Measurements from ENCODE around the gene PHACTR3. TPM values are rescaled to one million over a fixed set of nuclear protein-coding genes. Genes with fewer than 3 reads are reported as not detected.

The PHACTR3 gene
- total RNA-seq, 1 experiment from 2014 or later, result not detected

DNA sequence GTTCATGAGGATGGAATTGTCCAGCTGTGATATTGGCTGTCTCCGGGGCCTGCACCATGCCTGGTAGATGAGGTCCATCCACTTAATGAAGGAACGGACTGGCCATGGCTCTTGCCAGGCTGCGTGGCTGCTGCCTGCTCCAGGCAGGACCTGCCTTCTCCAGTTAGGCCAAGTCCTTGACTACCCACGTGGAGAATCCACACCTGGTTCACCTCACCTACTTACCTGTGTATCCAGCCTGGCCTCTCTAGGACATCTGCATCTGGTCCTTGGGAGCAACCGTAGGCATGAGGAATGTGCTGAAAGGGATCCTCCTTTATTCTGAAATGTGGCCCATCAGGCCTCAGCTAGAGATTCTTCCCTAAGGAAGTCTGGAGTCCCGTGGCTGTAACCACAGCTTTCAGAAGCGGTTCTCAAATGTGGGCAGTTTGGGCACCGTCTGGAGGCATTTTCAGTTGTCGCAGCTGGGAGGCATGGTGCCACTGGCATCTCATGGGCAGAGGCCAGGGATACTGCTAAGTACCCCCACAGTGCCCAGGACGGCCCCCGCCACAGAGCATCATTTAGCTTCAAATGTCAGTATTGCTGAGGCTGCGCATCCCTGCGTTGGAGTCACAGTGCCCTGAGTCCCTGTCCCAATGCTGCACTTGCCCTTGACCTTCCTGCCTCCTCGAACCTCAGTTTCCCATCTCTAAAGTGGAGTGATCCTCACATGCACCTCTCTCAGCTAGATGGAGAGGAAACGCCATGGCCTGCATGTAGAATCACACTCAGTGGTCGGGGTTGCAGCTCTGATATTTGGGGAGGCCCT lies 67.5 kb downstream of the PHACTR3 start:
- Histone ChIP-seq H3K27ac (ENCODE audit: insufficient read length, low read depth, low read length) (no peak overlapping the region), H3K4ac (ENCODE audit: low read depth, low read length) (no peak overlapping the region), H3K79me1 (ENCODE audit: insufficient read depth, low read depth, low read length, poor library complexity, severe bottlenecking) (no peaks in the 10 kb centered on the region), H4K5ac (ENCODE audit: insufficient read length, low read depth, low read length) (no peak overlapping the region), H4K20me1 (ENCODE audit: control insufficient read depth, insufficient read depth, insufficient read length) (no peaks in the 10 kb centered on the region), H2BK5ac (ENCODE audit: insufficient read length, low read length) (no peak overlapping the region), H3K4me2 (ENCODE audit: insufficient read depth, insufficient read length, low read length) (no peak overlapping the region), H3K9me3 (ENCODE audit: control insufficient read depth, low read depth, low read length) (peaks cover 24% of the 10 kb centered on the region), H3K23me2 (ENCODE audit: insufficient read length, low read depth, low read length, poor library complexity, severe bottlenecking) (peaks cover 1% of the 10 kb centered on the region), H3K23ac (ENCODE audit: insufficient read length, low read depth, low read length) (no peak overlapping the region), H3K4me1 (ENCODE audit: insufficient read depth, low read length) (no peaks in the 10 kb centered on the region), H3K18ac (ENCODE audit: insufficient read length, low read depth, low read length) (no peak overlapping the region), H3K79me2 (ENCODE audit: insufficient read depth, low read length) (no peaks in the 10 kb centered on the region), H4K8ac (replicated peaks; ENCODE audit: insufficient read length, low read depth, low read length) (no peak overlapping the region), H3K56ac (ENCODE audit: insufficient read length, low read depth, low read length) (no peak overlapping the region), H4K91ac (ENCODE audit: insufficient read length, low read depth, low read length) (no peak overlapping the region), H3K14ac (ENCODE audit: insufficient read depth, low read length) (no peak overlapping the region), H2BK20ac (ENCODE audit: low read depth, low read length, poor library complexity, severe bottlenecking) (no peak overlapping the region), H2BK12ac (ENCODE audit: insufficient read length, low read depth, low read length) (no peak overlapping the region), H2AK5ac (ENCODE audit: insufficient read length, low read length) (no peak overlapping the region), H2BK15ac (ENCODE audit: low read depth, low read length) (no peak overlapping the region), H3K9ac (ENCODE audit: extremely low read depth, insufficient read length, low read length) (no peak overlapping the region), H2AFZ (ENCODE audit: low read length) (no peak overlapping the region), H3K27me3 (ENCODE audit: insufficient read depth, low read length) (peaks cover 2% of the 10 kb centered on the region), H2BK120ac (ENCODE audit: low read depth, low read length, poor library complexity, severe bottlenecking) (no peak overlapping the region), H3T11ph (ENCODE audit: low read length) (no peak overlapping the region)
- Mint-ChIP-seq H3K4me1 (no peaks in the 10 kb centered on the region), H3K9me3 (peaks cover 0 to 94% of the 10 kb centered on the region in 2 experiments; a peak in 3 of 5 replicates), H3K4me3 (no peak overlapping the region), H3K27me3 (ENCODE audit: low read depth) (peaks cover 19% of the 10 kb centered on the region), H3K36me3 (ENCODE audit: insufficient read depth in 1 of 3, low read depth in 3 of 3) (peaks cover 0 to 10% (median 5%) of the 10 kb centered on the region in 3 experiments; a peak in 3 of 7 replicates), H3K27ac (peak overlapping the region in 1 of 3 experiments; percentile 79; a peak in 1 of 7 replicates)
- DNase-seq, result no peak
- no CpG with 5 or more reads among the region's 16 CpGs for WGBS (ENCODE audit: extremely low coverage, insufficient read length, low lambda C conversion rate)
- TF ChIP-seq, protein P1, sequence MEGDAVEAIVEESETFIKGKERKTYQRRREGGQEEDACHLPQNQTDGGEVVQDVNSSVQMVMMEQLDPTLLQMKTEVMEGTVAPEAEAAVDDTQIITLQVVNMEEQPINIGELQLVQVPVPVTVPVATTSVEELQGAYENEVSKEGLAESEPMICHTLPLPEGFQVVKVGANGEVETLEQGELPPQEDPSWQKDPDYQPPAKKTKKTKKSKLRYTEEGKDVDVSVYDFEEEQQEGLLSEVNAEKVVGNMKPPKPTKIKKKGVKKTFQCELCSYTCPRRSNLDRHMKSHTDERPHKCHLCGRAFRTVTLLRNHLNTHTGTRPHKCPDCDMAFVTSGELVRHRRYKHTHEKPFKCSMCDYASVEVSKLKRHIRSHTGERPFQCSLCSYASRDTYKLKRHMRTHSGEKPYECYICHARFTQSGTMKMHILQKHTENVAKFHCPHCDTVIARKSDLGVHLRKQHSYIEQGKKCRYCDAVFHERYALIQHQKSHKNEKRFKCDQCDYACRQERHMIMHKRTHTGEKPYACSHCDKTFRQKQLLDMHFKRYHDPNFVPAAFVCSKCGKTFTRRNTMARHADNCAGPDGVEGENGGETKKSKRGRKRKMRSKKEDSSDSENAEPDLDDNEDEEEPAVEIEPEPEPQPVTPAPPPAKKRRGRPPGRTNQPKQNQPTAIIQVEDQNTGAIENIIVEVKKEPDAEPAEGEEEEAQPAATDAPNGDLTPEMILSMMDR (conservative IDR thresholded peaks at IDR 0.05), result no peak

All from H9 (cell line).